K562 (cell line): ENCODE results near the gene RAB41. TPM values are rescaled to one million over a fixed set of nuclear protein-coding genes. Genes with fewer than 3 reads are reported as not detected.

Experiments used
- ATAC-seq: fragments of 200-7000 bp; cut with Tn5 transposase; 3 replicates; pipeline ENCODE4 v1.9.1; 2020; ENCODE audit warnings: moderate library complexity
- BruUV-seq: library from RNA; stranded (reverse); fragments of 400-500 nt; replicated peaks from 2 replicates; lab custom pipeline; 2021; lab: Mats Ljungman, UMichigan
- CTCF ChIA-PET: fragments of 300-600 bp; formaldehyde crosslinking; extraction: SDS; loops from one replicate; lab custom pipeline; 2021; ENCODE audit warnings: low intra/inter-chr PET ratio; lab: Yijun Ruan, JAX
- POLR2A ChIA-PET: fragments of 300-600, 350-650 bp; sonication (Branson Sonifier 250); formaldehyde crosslinking; extraction: SDS; loops from one replicate; lab custom pipeline; 2021; ENCODE audit warnings: antibody characterized with exemption, inconsistent platforms; lab: Yijun Ruan, JAX
- DNase-seq, 4 experiments: peaks; one replicate each; pipeline versions ENCODE4 v3.0.0 to v3.0.0-alpha.2; 2011 to 2018; ENCODE audit warnings: low spot score in 3 of 4, mixed read lengths in 3 of 4; ENCODE audit errors: extremely low read depth in 1 of 4
- FAIRE-seq: peaks from 2 replicates; lab custom pipeline; 2011; peaks lifted over from hg19 to GRCh38; lab: Jason Lieb, UNC
- H2AFZ ChIP-seq: 2 replicates; pipeline ENCODE4 v1.6.0; 2011; ENCODE audit warnings: low read depth, low read length, control low read depth, inconsistent platforms
- H3K27ac ChIP-seq: fragments of 200-600 bp; 3 replicates; pipeline ENCODE4 v1.8.0; 2011; ENCODE audit warnings: low read depth, mild to moderate bottlenecking, control low read depth, inconsistent platforms, low read length, moderate library complexity, mixed read lengths; ENCODE audit errors: extremely low read depth
- H3K27me3 ChIP-seq, 2 experiments: fragments of 300-600 bp in 1 of 2; 2 replicates in 1 of 2; 3 replicates in 1 of 2; pipeline versions ENCODE4 v1.6.0 to v1.8.0; 2011; ENCODE audit warnings: inconsistent platforms in 2 of 2, low read length in 2 of 2, mild to moderate bottlenecking in 1 of 2, mixed read lengths in 1 of 2, moderate library complexity in 1 of 2; ENCODE audit not compliant: control insufficient read depth in 2 of 2, insufficient read depth in 2 of 2
- H3K36me3 ChIP-seq: fragments of 300-600 bp; 3 replicates; pipeline ENCODE4 v1.8.0; 2011; ENCODE audit warnings: mild to moderate bottlenecking, low read length, inconsistent platforms; ENCODE audit not compliant: control insufficient read depth, insufficient read depth
- H3K4me1 ChIP-seq, 2 experiments: fragments of 200-600 bp in 1 of 2; replicated peaks in 1 of 2; 2 replicates in 1 of 2; 3 replicates in 1 of 2; pipeline versions ENCODE4 v1.5.1 to v1.8.0; 2011; ENCODE audit warnings: inconsistent platforms in 2 of 2, low read length in 2 of 2, mild to moderate bottlenecking in 1 of 2, mixed read lengths in 1 of 2, moderate library complexity in 1 of 2; ENCODE audit not compliant: control insufficient read depth in 2 of 2, insufficient read depth in 2 of 2
- H3K4me2 ChIP-seq: 2 replicates; pipeline ENCODE4 v1.6.1; 2011; ENCODE audit warnings: low read length, control low read depth, inconsistent platforms, mixed read lengths; ENCODE audit not compliant: insufficient read depth
- H3K4me3 ChIP-seq: fragments of 200-600 bp; sonication (generic), shearing (Covaris generic); 2 replicates; pipeline ENCODE4 v1.5.1; 2016; ENCODE audit warnings: control low read depth, inconsistent platforms
- H3K79me2 ChIP-seq: fragments of 200-600 bp; 3 replicates; pipeline ENCODE4 v1.8.0; 2011; ENCODE audit warnings: low read length, inconsistent platforms; ENCODE audit not compliant: control insufficient read depth, insufficient read depth
- H3K9ac ChIP-seq, 2 experiments: 2 replicates each; pipeline versions ENCODE4 v1.6.0 to v1.6.1; 2011; ENCODE audit warnings: low read depth in 2 of 2, low read length in 2 of 2, control low read depth in 1 of 2, inconsistent platforms in 1 of 2, mild to moderate bottlenecking in 1 of 2, mixed read lengths in 1 of 2; ENCODE audit not compliant: insufficient read depth in 1 of 2
- H3K9me1 ChIP-seq: one replicate; pipeline ENCODE4 v1.6.0; 2011; ENCODE audit warnings: inconsistent platforms, mild to moderate bottlenecking, low read length, moderate library complexity; ENCODE audit not compliant: control insufficient read depth, insufficient read depth
- H3K9me3 ChIP-seq: replicated peaks from 2 replicates; pipeline ENCODE4 v1.5.1; 2011; ENCODE audit warnings: low read depth, low read length, inconsistent platforms; ENCODE audit not compliant: control insufficient read depth, insufficient read depth
- H4K20me1 ChIP-seq: replicated peaks from 2 replicates; pipeline ENCODE4 v1.6.1; 2011; ENCODE audit warnings: low read length, inconsistent platforms, mixed read lengths; ENCODE audit not compliant: control insufficient read depth, insufficient read depth
- DEAF1 ChIP-seq: fragments of 450-650 bp; formaldehyde crosslinking; IDR thresholded peaks from 2 replicates; pipeline ENCODE4 v1.4.0; 2020; ENCODE audit warnings: mild to moderate bottlenecking, moderate library complexity
- GATAD2A ChIP-seq: fragments of 450-650 bp; IDR thresholded peaks from 2 replicates; pipeline ENCODE4 v1.6.1; 2017
- PHF21A ChIP-seq: fragments of 450-650 bp; IDR thresholded peaks from 2 replicates; pipeline ENCODE4 v1.6.1; 2017; ENCODE audit warnings: low read depth, borderline replicate concordance
- RCOR1 ChIP-seq, 2 experiments: IDR thresholded peaks; 2 replicates each; pipeline ENCODE4 v1.6.1; 2012; ENCODE audit warnings: low read depth in 2 of 2, low read length in 2 of 2, borderline replicate concordance in 1 of 2, improper control_type of control experiment in 1 of 2
- REST ChIP-seq, 2 experiments: fragments of 450-650 bp; formaldehyde crosslinking in 1 of 2; IDR thresholded peaks; 2 replicates each; pipeline versions ENCODE4 v1.4.0 to v1.6.1; 2014 to 2020; ENCODE audit warnings: mild to moderate bottlenecking in 2 of 2, borderline replicate concordance in 1 of 2, low read depth in 1 of 2
- SMC3 ChIP-seq: conservative IDR thresholded peaks from 2 replicates; pipeline ENCODE4 v1.6.1; 2011; ENCODE audit warnings: low read depth, low read length, improper control_type of control experiment; ENCODE audit not compliant: insufficient read depth
- TFE3 ChIP-seq: fragments of 450-650 bp; formaldehyde crosslinking; IDR thresholded peaks from 2 replicates; pipeline ENCODE4 v1.4.0; 2020; ENCODE audit warnings: mild to moderate bottlenecking, mixed read lengths
- ZBED1 ChIP-seq: IDR thresholded peaks from 2 replicates; pipeline ENCODE4 v1.6.1; 2014
- ZNF134 ChIP-seq: fragments of 250-450 bp; sonication (Bioruptor Pico); conservative IDR thresholded peaks from 2 replicates; pipeline ENCODE4 v1.4.0; 2020
- WGBS: fragments of 100-300 bp; shearing (Covaris generic); methylation state at CpG from one replicate; pipeline ENCODE4 v1.1.6; 2016; ENCODE audit warnings: low coverage, mixed read lengths; ENCODE audit not compliant: insufficient coverage; ENCODE audit errors: missing lambda C conversion rate; 5-methylcytosine and 5-hydroxymethylcytosine counted together
- in situ Hi-C: fragments of 300-500 bp; cut with MboI; formaldehyde crosslinking; loops from 4 replicates; pipeline ENCODE4 v1.15.0; 2018; ENCODE audit warnings: inconsistent platforms, mixed read lengths
- intact Hi-C: fragments of 100-400 bp; cut with micrococcal nuclease; formaldehyde crosslinking; loops from 2 replicates; pipeline ENCODE4 v1.14.2; 2022
- polyA plus RNA-seq, 8 experiments: library from polyadenylated mRNA; depleted of rRNA in 4 of 8; stranded (reverse) in 5 of 8; unstranded in 3 of 8; fragments of >200 nt; fragmentation: Nextera tagmentation in 2 of 8; fragmentation: Illumina TruSeq in 1 of 8; extraction: Ambion mirVana in 2 of 8; extraction: Trizol in 1 of 8; gene quantifications; 2 replicates each; pipeline versions ENCODE4 v1.2.1 to v1.2.3, GENCODE V29; 2011 to 2014; ENCODE audit warnings: inconsistent platforms in 1 of 8, missing spikeins in 1 of 8
- total RNA-seq, 7 experiments: library from RNA; depleted of rRNA in 6 of 7; stranded (reverse); fragments of >200 nt in 6 of 7; fragmentation: Illumina TruSeq in 2 of 7; extraction: Trizol in 2 of 7; gene quantifications; 2 replicates each; pipeline versions ENCODE4 v1.2.1 to v1.2.3, GENCODE V29; 2011 to 2021; ENCODE audit warnings: low replicate concordance in 1 of 7

The RAB41 gene
- total and polyA plus RNA-seq, 9 of the 15 experiments (the other 6 are each of a cell fraction or from before 2014, with no cell fraction given), result 0.08 TPM; not detected in 8

- Histone ChIP-seq H3K4me3 (no peak overlapping the region), H3K79me2 (no peaks in the 10 kb centered on the region), H3K9me1 (no peaks in the 10 kb centered on the region), H3K27me3 (peaks cover 4 to 25% of the 10 kb centered on the region in 2 experiments; a peak in 4 of 5 replicates), H2AFZ (no peak overlapping the region), H3K9ac (no peak overlapping the region), H4K20me1 (no peaks in the 10 kb centered on the region; the same call in 1 of the 2 replicates), H3K27ac (no peak overlapping the region), H3K4me1 (no peaks in the 10 kb centered on the region; a peak in 1 of 5 replicates), H3K4me2 (no peak overlapping the region), H3K36me3 (no peaks in the 10 kb centered on the region), H3K9me3 (no peaks in the 10 kb centered on the region)
- CTCF ChIA-PET, result interaction anchor here (0.7 kb wide), 1 partner anchor 230 kb away, joined by 3 read pairs; no protein-coding TSS in a partner anchor
- POLR2A ChIA-PET, result no interaction called here
- no TSS peak for BruUV-seq
- FAIRE-seq (peak; percentile 75), DNase-seq (peak; percentile 45 to 60 (median 50)), ATAC-seq (peak; percentile 99)
- in situ Hi-C loops (no loop called here), intact Hi-C loops (loop anchor here (1.0 to 10.0 kb wide), 3 partner anchors 66 to 172 kb away; partner anchors contain the start of gene IGBP1)
- 4% methylated on average over 6 of the region's 7 CpGs for WGBS
- TF ChIP-seq SMC3 (peak; percentile 39; the same call in 1 of the 2 replicates), ZNF134 (no peak), PHF21A (no peak), ZBED1 (peak; percentile 56; the same call in 1 of the 2 replicates), DEAF1 (CRISPR knock-in tag) (peak; percentile 39; the same call in 1 of the 2 replicates), GATAD2A (no peak), RCOR1 (IDR thresholded peaks at IDR 0.05; ENCODE audit: borderline replicate concordance in 1 of 2, low read depth in 2 of 2, low read length in 2 of 2) (0 out of 4 replicates have a peak, but pooled peaks of 1 of the 2 experiments have one; percentile 29), REST (IDR thresholded peaks at IDR 0.05; ENCODE audit: borderline replicate concordance) (peak; percentile 72), REST (CRISPR knock-in tag; IDR thresholded peaks at IDR 0.05; ENCODE audit: low read depth) (no peak), TFE3 (CRISPR knock-in tag) (no peak)
Observed at GRCh38 chrX:70262952-70263567, 18.9 kb upstream of the RAB41 start.
